ENCODE measurements around the gene MR1.
A peak's percentile ranks its signal among the peaks of the same experiment; 100 is the strongest.
"Not testable (repeated sequence)": the region's sequence is repeated elsewhere in the genome, so short reads cannot be mapped to it uniquely, and the experiment has no call there.

MR1 gene

GRCh38 chr1:181040284-181040865 is 6.6 kb downstream of the MR1 start:
- no peak overlapping the region for H3K4me3 ChIP-seq (ENCODE audit: low read depth, low read length)
- TF ChIP-seq, protein P1, sequence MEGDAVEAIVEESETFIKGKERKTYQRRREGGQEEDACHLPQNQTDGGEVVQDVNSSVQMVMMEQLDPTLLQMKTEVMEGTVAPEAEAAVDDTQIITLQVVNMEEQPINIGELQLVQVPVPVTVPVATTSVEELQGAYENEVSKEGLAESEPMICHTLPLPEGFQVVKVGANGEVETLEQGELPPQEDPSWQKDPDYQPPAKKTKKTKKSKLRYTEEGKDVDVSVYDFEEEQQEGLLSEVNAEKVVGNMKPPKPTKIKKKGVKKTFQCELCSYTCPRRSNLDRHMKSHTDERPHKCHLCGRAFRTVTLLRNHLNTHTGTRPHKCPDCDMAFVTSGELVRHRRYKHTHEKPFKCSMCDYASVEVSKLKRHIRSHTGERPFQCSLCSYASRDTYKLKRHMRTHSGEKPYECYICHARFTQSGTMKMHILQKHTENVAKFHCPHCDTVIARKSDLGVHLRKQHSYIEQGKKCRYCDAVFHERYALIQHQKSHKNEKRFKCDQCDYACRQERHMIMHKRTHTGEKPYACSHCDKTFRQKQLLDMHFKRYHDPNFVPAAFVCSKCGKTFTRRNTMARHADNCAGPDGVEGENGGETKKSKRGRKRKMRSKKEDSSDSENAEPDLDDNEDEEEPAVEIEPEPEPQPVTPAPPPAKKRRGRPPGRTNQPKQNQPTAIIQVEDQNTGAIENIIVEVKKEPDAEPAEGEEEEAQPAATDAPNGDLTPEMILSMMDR (conservative IDR thresholded peaks at IDR 0.05; ENCODE audit: low read depth, low read length) = no peak
- DNase-seq (ENCODE audit: low read depth) = no peak

DNA sequence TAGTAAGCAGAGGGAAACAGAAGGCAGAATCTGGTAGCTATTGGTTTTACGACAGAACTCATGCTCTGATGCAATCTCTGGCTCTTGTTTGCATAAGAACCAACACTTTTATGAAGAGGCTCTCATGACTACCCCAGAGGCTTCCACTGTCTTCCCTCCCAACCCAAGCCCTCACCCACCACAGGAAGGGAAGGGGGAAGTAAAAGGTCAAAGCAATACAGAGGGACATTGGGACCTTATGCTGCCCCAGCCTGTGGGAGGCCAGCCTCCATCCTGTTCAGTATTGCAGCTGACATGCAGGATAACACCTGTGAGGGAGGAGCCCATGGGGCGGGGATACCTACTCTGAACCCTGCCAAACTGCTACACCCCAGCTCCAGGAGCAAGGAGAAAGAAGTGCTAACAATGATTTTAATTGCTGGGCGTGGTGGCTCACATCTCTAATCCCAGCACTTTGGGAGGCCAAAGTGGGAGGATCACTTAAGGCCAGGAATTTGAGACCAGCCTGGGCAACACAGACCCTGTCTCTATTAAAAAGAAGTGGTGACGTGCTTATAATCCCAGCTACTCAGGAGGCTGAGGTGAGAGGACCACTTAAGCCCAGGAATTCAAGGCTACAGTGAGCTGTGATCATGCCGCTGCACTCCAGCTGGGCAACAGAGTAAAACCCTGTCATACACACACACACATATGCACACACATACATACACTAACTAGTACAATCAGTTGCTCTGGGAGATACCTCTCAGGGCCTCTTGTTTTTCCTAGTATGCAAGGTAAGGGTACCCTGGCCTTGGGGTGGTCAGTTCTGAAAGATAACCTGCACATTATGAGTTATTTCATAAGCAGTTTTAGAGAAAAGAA is 9.5 kb downstream of the MR1 start:
- DNase-seq (ENCODE audit: low read depth) = peak; percentile 48
- TF ChIP-seq, protein P1 (conservative IDR thresholded peaks at IDR 0.05; ENCODE audit: low read depth, low read length) = no peak

GRCh38 chr1:181044449-181044966 is 10.7 kb downstream of the MR1 start:
- TF ChIP-seq, protein P1 (conservative IDR thresholded peaks at IDR 0.05; ENCODE audit: low read depth, low read length) = no peak
- no peak overlapping the region for H3K4me3 ChIP-seq (ENCODE audit: low read depth, low read length)
- DNase-seq (ENCODE audit: low read depth) = peak; percentile 60

More for the DNA sequence above, 9.5 kb downstream of the MR1 start:
- H3K4me3 ChIP-seq (ENCODE audit: low read depth, low read length) = no peak overlapping the region

GRCh38 chr1:181045946-181046345 is 12.2 kb downstream of the MR1 start:
- H3K4me3 ChIP-seq (ENCODE audit: low read depth, low read length); DNase-seq (ENCODE audit: low read depth): not testable (repeated sequence)

DNA sequence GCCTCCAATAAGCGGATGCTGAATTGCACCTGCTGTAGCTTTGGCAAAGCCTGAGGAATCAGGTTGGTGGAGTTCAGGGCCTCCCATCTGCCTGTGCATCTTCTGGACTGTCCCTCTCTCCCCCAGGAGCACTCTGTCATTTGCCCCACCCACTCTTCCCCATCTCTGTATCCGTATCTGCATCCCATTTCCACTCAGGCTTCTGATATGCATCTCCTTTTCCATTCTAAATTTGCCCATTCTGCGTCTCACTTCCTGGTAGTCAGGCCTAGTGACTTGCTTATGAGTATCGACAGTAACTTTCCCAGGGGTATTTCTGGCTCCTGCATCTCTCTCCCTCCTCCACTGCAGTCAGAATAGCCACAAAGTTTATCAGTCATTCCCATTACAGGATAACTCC is 15.6 kb downstream of the MR1 start:
- H3K4me3 ChIP-seq (ENCODE audit: low read depth, low read length) = no peak overlapping the region
- no peak for DNase-seq (ENCODE audit: low read depth)
- TF ChIP-seq, protein P1 (conservative IDR thresholded peaks at IDR 0.05; ENCODE audit: low read depth, low read length) = no peak

- no peak overlapping the region for H3K4me3 ChIP-seq (ENCODE audit: low read depth, low read length)
- TF ChIP-seq, protein P1 (conservative IDR thresholded peaks at IDR 0.05; ENCODE audit: low read depth, low read length) = no peak
Observed at GRCh38 chr1:181050922-181051321, 17.1 kb downstream of the MR1 start.

DNA sequence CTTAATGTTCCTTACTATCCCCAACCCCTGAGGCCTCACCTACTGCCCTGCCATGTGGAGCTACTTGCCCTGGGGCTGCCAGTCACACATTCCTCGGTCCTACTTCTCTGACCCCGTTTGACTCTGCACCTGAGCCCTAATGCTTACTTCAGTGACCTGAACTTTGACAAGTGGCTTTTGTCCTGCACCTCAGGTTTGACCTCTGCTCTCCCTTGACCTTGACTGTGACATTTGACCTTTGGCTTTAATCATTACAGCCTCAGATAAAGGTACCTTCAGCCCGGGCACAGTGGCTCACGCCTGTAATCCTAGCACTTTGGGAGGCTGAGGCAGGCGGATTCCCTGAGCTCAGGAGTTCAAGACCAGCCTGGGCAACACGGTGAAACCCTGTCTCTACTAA is 22.8 kb downstream of the MR1 start:
- TF ChIP-seq, protein P1 (conservative IDR thresholded peaks at IDR 0.05; ENCODE audit: low read depth, low read length) = no peak
- H3K4me3 ChIP-seq (ENCODE audit: low read depth, low read length) = no peak overlapping the region
- no peak for DNase-seq (ENCODE audit: low read depth)

More at GRCh38 chr1:181050922-181051321, 17.1 kb downstream of the MR1 start:
- no peak for DNase-seq (ENCODE audit: low read depth)

All from choroid plexus epithelial cell (primary cell).